HUES48 (cell line): Measurements from ENCODE around the gene MT1F.
A peak's percentile ranks its signal among the peaks of the same experiment; 100 is the strongest.
"Not testable (repeated sequence)": the region's sequence is repeated elsewhere in the genome, so short reads cannot be mapped to it uniquely, and the experiment has no call there.

ENCODE experiments used
- H3K27ac ChIP-seq: one replicate; pipeline ENCODE4 v1.7.0; 2013; ENCODE audit warnings: low read depth, low read length, inconsistent platforms
- H3K27me3 ChIP-seq: 2 replicates; pipeline ENCODE4 v1.6.1; 2013; ENCODE audit warnings: mild to moderate bottlenecking, low read length; ENCODE audit not compliant: control insufficient read depth, insufficient read depth
- H3K36me3 ChIP-seq: 2 replicates; pipeline ENCODE4 v1.6.1; 2013; ENCODE audit warnings: low read length; ENCODE audit not compliant: control insufficient read depth, insufficient read depth
- H3K4me1 ChIP-seq: 2 replicates; pipeline ENCODE4 v1.6.1; 2013; ENCODE audit warnings: mild to moderate bottlenecking, low read length; ENCODE audit not compliant: control insufficient read depth, insufficient read depth
- H3K4me3 ChIP-seq: 2 replicates; pipeline ENCODE4 v1.5.1; 2013; ENCODE audit warnings: mild to moderate bottlenecking, low read depth, low read length
- H3K9ac ChIP-seq: 2 replicates; pipeline ENCODE4 v1.6.1; 2013; ENCODE audit warnings: mild to moderate bottlenecking, low read depth, low read length, moderate library complexity
- H3K9me3 ChIP-seq: 2 replicates; pipeline ENCODE4 v1.6.1; 2013; ENCODE audit warnings: low read length; ENCODE audit not compliant: control insufficient read depth, insufficient read depth

The MT1F gene

DNA sequence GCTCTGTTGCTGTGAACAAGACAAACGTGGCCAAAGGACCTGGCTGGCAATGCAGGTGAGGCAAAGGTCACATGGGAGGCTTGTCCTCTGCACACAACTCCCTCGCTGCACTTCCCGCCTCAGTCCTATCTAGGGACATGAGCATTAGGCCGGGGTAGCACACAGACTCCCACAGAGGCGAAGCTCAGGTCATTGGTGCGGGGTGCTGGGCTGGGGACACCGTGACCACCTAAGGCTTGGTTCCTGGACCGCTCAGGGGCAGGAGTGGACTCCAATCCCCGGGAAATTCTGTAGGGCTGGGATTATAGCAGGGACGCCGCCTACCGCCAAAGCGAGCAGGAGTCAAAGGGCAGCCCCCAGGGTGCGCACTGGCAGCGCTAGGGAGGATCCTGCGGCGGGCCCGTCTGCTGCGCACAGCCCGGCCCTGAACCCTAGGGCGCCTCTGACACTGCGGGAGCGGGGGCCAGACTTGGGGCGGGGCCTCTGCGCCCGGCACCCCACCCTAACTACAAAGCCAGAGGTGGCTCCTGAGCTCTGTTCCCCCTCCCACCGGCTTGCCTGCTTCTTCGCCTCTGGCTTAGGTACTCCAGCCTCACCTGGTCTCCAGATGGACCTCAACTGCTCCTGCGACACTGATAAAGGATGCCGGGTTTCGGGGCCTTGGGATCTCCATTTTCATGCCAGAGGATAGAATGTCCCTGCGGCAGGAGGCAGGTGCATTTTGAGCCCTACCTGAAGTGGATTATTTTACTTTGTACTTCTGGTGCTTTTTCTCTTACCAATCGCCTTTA, 9.9 kb upstream of the MT1F start:
- Histone ChIP-seq H3K4me3 (peak overlapping the region; percentile 22; the same call in 1 of the 2 replicates), H3K27me3 (peaks cover 99% of the 10 kb centered on the region), H3K27ac (no peak overlapping the region), H3K36me3 (no peaks in the 10 kb centered on the region), H3K4me1 (peaks cover 9% of the 10 kb centered on the region), H3K9me3 (no peaks in the 10 kb centered on the region), H3K9ac (no peak overlapping the region)

DNA sequence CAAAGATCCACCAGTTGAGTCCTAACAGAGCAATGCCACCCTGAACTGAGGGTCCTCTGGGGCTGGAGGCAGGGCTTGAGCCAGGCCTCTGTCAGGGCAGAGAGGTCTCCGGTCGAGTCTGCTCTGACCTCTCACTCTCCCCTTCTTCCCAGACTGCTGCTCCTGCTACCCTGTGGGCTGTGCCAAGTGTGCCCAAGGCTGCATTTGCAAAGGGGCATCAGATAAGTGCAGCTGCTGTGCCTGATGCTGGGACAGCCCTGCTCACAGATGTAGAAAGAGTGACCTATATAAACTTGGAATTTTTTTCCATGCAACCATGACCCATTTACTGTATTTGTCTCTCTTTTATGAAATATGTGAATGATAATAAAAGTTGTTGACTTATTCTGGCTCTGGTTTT, 8.5 kb upstream of the MT1F start:
- H3K27me3 ChIP-seq, result peaks cover 94% of the 10 kb centered on the region
- H3K9ac ChIP-seq, result no peak overlapping the region
- no peaks in the 10 kb centered on the region for H3K4me1 ChIP-seq
- no peaks in the 10 kb centered on the region for H3K9me3 ChIP-seq
- no peaks in the 10 kb centered on the region for H3K36me3 ChIP-seq
- H3K27ac ChIP-seq, result no peak overlapping the region
- H3K4me3 ChIP-seq, result no peak overlapping the region

DNA sequence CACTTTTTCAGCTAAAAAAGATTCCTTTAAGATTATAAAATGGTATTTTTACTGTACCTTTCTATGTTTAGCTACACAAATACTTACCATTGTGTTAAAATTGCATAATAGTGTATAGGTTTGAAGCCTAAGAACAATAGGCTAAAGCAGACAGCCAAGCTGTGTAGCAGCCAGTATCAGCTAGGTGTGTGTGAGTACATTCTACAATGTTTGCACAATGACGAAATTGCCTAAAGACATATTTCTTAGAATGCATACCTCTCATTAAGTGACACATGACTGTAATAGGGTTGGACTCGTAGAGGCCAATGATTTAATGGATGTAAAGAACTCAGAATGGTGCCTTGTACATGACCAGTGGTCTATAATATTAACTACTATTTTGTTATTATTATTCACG, 7.9 kb upstream of the MT1F start:
- no peak overlapping the region for H3K9ac ChIP-seq
- no peaks in the 10 kb centered on the region for H3K9me3 ChIP-seq
- peaks cover 88% of the 10 kb centered on the region for H3K27me3 ChIP-seq
- H3K27ac ChIP-seq, result no peak overlapping the region
- H3K4me1 ChIP-seq, result no peaks in the 10 kb centered on the region
- no peaks in the 10 kb centered on the region for H3K36me3 ChIP-seq
- no peak overlapping the region for H3K4me3 ChIP-seq

DNA sequence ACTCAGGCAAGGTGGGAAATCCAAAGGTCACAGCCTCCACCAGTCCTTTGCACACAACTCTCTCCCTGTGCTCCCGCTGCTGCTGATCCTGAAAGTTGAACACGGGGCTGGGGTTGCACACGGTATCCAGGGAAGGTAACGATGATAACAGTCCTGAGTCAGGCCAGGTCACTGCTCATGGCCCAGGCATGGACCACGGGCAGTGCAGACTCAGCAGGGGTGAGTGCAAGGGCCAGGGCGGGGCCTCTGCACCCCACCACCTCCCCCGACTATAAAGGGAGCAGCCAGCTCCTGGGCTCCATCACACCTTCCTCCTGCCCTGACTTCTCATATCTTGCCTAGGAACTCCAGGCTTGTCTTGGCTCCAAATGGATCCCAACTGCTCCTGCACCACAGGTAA, 6.2 kb upstream of the MT1F start, which contains the start of gene MT1B:
TSS of gene MT1B (plus strand) at position 301 of the 400 bp plus-strand sequence. CDS start at position 369, 68 bp downstream.
- no peak within 1 kb of the TSS for H3K9ac ChIP-seq
- no peaks in the 10 kb centered on the region for H3K9me3 ChIP-seq
- peaks cover 88% of the 10 kb centered on the region for H3K27me3 ChIP-seq
- no peak within 1 kb of the TSS for H3K27ac ChIP-seq
- no peaks in the 10 kb centered on the region for H3K36me3 ChIP-seq
- H3K4me3 ChIP-seq, result no peak within 1 kb of the TSS
- H3K4me1 ChIP-seq, result no peaks in the 10 kb centered on the region

DNA sequence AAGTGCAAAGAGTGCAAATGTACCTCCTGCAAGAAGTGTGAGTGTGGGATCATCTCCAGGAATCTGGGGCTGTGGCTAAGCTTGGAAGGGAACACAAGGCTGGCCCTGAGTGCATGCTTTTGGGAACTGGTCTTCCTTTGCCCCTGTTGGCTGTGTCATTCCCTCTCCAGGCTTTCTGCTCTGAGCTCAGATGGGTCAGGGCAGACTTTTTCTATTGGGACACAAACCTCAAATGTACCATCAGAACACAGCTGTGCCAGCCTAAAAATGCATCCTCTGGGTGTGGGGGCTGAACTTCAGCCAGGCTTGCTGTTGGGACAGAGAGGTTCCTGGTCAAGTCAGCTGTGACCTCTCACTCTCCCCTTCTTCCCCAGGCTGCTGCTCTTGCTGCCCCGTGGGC, 5.2 kb upstream of the MT1F start:
- Histone ChIP-seq H3K4me1 (no peaks in the 10 kb centered on the region), H3K9me3 (no peaks in the 10 kb centered on the region), H3K36me3 (no peaks in the 10 kb centered on the region), H3K4me3 (no peak overlapping the region), H3K9ac (no peak overlapping the region), H3K27me3 (peaks cover 87% of the 10 kb centered on the region), H3K27ac (no peak overlapping the region)

DNA sequence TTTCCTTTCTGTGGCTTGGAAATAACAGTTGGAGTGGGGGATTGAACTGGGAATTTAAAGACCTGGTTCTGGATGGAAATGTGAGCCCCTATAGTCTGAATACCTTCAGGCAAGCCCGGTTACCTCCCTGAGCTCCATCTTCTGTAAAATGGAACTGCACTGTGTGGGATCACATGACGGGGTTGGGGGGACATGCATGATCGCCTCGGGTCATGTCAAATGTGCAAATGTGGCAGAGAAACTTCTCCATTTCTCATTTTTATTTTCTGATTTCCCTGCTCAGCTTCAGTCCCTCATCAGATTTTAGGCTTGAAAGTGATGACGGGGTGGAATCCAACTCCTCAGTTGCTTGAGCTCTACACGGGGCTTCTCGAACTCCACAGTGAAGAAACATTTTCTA, 4.5 kb upstream of the MT1F start:
- Histone ChIP-seq H3K4me1 (peaks cover 4% of the 10 kb centered on the region), H3K27ac (no peak overlapping the region), H3K27me3 (peaks cover 87% of the 10 kb centered on the region), H3K36me3 (no peaks in the 10 kb centered on the region), H3K9me3 (no peaks in the 10 kb centered on the region), H3K9ac (no peak overlapping the region), H3K4me3 (no peak overlapping the region)

DNA sequence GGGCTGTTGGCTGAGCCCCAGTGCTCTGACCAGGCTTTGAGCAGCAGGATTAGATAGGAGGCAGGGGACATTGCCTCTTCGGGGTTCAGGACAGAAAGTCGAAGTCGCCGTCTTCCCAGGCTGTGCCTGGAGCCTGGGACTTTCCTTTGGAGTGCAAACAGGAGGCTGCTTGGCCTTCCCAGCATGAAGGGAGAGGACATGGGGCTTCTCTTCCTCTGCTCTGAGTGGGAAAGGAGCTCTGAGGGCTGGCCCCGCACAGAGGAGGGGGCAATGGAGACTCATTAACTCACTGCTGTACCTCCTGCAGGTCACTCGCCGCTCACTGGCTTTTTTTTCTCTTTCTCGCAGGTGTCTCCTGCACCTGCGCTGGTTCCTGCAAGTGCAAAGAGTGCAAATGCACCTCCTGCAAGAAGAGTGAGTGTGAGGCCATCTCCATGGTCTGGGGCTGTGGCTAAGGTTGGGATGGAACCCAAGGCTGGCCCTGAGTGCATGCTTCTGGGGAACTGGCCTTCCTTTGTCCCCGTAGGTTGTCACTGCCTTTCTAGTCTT, 642 bp downstream of the MT1F start:
- H3K27ac ChIP-seq, result no peak overlapping the region
- peak overlapping the region; percentile 66 for H3K4me3 ChIP-seq
- no peaks in the 10 kb centered on the region for H3K36me3 ChIP-seq
- H3K9me3 ChIP-seq, result no peaks in the 10 kb centered on the region
- H3K4me1 ChIP-seq, result peaks cover 11% of the 10 kb centered on the region
- no peak overlapping the region for H3K9ac ChIP-seq
- H3K27me3 ChIP-seq, result peaks cover 88% of the 10 kb centered on the region

DNA sequence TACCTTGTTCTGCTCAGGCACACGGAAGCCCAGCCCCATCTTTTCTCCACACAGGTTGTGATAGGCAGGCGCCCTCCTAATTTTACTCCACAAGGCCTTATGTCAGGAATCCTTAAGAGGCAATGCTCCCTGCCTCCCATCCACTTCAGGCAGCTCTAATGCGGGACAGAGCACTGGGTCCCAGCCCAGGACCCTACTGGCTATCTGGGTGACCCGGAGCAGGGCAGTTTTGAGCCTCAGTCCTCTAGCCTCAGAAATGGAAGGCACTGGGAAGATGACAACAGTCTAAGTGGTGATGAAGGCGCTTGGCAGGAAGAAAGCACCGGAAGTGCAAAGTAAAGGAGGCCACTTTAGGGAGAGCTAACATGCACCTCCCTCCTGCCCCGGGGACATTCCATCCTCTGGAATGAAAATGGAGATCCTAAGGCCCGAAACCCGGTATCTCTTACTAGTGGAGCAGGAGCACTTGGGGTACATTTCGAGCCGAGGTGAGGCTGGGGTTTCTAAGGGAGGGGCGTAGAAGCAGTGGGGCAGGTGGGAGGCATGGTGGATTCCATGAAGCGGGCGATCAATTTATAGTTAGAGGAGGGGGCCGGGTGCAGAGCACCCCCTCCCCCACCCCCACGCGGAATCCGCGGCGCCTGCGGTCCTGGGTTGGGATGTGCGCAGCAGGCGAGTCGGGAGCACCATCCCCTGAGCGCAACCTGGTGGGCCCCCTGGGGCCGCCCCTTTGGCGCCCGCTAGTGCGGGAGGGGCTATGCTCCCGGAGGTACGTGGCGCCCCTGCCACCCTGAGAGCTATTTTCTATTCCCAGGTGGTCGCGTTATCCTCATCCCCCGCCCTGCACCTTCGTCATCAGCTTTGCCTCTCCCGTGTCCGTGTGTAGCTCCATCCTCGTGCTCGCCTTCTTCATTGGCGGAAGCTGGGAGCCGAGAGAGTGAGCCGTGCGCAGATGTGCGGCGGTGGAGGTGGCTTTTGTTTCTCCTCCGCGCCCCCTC, 4.9 kb downstream of the MT1F start:
- Histone ChIP-seq H3K4me3 (peak overlapping the region; percentile 59), H3K9me3 (no peaks in the 10 kb centered on the region), H3K36me3 (no peaks in the 10 kb centered on the region), H3K4me1 (peaks cover 13% of the 10 kb centered on the region), H3K27ac (no peak overlapping the region), H3K27me3 (peaks cover 100% of the 10 kb centered on the region), H3K9ac (no peak overlapping the region)

DNA sequence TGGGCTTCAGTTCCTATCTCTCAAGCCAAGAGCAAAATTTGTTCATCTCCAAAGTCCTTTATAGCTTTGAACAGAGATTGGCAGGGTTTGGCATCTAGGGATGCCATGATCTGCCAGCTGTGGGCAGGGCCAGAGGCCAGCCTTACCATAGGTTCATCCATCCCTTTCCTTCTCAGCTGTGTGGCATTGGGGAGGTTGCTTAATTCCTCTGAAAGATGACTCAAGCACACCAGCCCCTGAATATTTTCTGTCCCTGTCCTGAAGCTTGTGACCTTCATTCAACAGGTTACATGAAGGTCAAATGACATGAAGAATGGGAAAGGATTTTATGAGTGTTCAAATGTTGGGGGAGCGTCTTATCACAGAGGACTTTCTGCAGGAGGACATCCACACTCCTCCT, 6.7 kb downstream of the MT1F start:
- no peaks in the 10 kb centered on the region for H3K36me3 ChIP-seq
- no peak overlapping the region for H3K27ac ChIP-seq
- no peak overlapping the region for H3K4me3 ChIP-seq
- peaks cover 12% of the 10 kb centered on the region; the same call in 1 of the 2 replicates for H3K4me1 ChIP-seq
- H3K9me3 ChIP-seq, result no peaks in the 10 kb centered on the region
- H3K27me3 ChIP-seq, result peaks cover 100% of the 10 kb centered on the region
- H3K9ac ChIP-seq, result no peak overlapping the region

DNA sequence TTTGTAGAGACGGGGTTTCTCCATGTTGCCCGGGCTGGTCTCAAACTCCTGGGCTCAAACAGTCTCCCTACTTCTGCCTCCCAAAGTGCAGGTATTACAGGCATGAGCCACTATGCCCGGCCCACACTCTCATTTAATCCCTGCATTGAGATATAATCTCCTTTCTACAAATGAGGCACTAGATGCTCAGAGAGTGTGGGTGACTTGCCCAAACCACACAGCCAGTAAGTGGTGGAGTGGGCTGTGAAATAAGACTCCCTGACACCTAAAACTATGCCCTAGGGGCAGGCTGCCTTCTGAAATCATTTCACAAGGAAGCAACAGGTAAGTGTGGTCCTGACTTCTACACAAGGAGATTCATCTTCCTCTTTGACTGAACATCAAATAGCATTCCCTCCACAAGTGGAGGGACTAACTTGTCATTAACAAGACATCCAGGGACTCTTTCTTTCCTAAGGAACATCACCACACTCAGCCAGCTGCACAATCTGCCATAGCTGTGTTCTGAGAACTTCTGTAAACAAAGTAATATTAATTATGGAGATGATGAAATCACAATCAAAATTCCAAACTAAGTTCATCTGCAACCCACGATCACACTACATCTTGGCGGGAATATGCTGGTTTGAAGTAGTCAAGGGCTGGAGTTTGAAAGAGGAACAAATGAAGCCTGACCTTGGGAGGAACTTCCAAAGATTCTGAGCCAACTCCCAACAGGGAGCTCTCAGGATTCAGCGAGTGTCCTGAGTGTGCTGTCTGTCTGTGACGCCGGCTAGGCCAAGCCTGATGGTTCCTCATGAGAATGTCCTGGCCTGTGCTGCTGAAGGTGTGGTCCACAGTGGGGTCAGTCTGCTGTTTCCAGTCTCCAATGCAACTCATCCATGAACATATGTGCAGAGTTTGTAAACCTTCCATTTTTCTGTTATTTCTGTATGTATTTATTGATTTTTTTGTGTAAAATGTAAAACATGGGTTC, 7.8 kb downstream of the MT1F start:
- H3K4me3 ChIP-seq, result not testable (repeated sequence)
- peaks cover 100% of the 10 kb centered on the region for H3K27me3 ChIP-seq

More for the DNA sequence above, 7.8 kb downstream of the MT1F start:
- H3K9me3 ChIP-seq, H3K27ac ChIP-seq, H3K36me3 ChIP-seq, H3K9ac ChIP-seq: not testable (repeated sequence)
- H3K4me1 ChIP-seq, result peaks cover 20% of the 10 kb centered on the region
